ENCODE data around the gene OR11H12. TPM values are rescaled to one million over a fixed set of nuclear protein-coding genes. Genes with fewer than 3 reads are reported as not detected.
"Not testable (repeated sequence)": the region's sequence is repeated elsewhere in the genome, so short reads cannot be mapped to it uniquely, and the experiment has no call there.

Gene OR11H12
- polyA plus RNA-seq (2012; rRNA removed) = not detected in 2 replicates
- polyA plus RNA-seq (2012; cell fraction: cytosol; rRNA removed) = not detected in 2 replicates
- polyA plus RNA-seq (2012; cell fraction: nucleus; rRNA removed) = 0.18 and 0.30 TPM in 2 replicates

GRCh38 chr14:18600817-18601216 lies at the start of gene OR11H12:
Gene OR11H12 (plus strand): TSS chr14:18601117. CDS start chr14:18601117, 0 bp downstream.
- H3K4me3 ChIP-seq (ENCODE audit: low read depth in 2 of 2, low read length in 1 of 2); POLR2A ChIA-PET; H3F3A ChIP-seq (replicated peaks; ENCODE audit: insufficient read depth); H2AFZ ChIP-seq (ENCODE audit: low read depth); H3K4me2 ChIP-seq; H3K9ac ChIP-seq; H3K36me3 ChIP-seq (replicated peaks in 1 of 2; ENCODE audit: control insufficient read depth in 1 of 2, insufficient read depth in 2 of 2, low read length in 1 of 2); H3K79me2 ChIP-seq (ENCODE audit: insufficient read depth); DNase-seq; H3K27ac ChIP-seq (ENCODE audit: low read depth in 2 of 2, low read length in 1 of 2); H3K4me1 ChIP-seq (ENCODE audit: control insufficient read depth in 1 of 2, insufficient read depth in 2 of 2, low read depth in 1 of 2, low read length in 1 of 2); H3K9me2 ChIP-seq; H3K9me3 ChIP-seq; CTCF ChIA-PET; H4K20me1 ChIP-seq (ENCODE audit: insufficient read depth); H3K27me3 ChIP-seq (ENCODE audit: insufficient read depth): not testable (repeated sequence)
- WGBS (ENCODE audit: low lambda C conversion rate) = no CpG with 5 or more reads among the region's 3 CpGs

GRCh38 chr14:18582908-18583307 lies 18.0 kb upstream of the OR11H12 start:
- CTCF ChIA-PET; H3K27me3 ChIP-seq (ENCODE audit: insufficient read depth): not testable (repeated sequence)
- 30% methylated on average over 6 of the region's 31 CpGs for WGBS (ENCODE audit: low lambda C conversion rate)

GRCh38 chr14:18626610-18627213 lies 25.8 kb downstream of the OR11H12 start:
- CTCF ChIA-PET; H3K27me3 ChIP-seq (ENCODE audit: insufficient read depth); H3F3A ChIP-seq (replicated peaks; ENCODE audit: insufficient read depth); H3K36me3 ChIP-seq (replicated peaks in 1 of 2; ENCODE audit: control insufficient read depth in 1 of 2, insufficient read depth in 2 of 2, low read length in 1 of 2); H3K79me2 ChIP-seq (ENCODE audit: insufficient read depth); H3K27ac ChIP-seq (ENCODE audit: low read depth in 2 of 2, low read length in 1 of 2); H2AFZ ChIP-seq (ENCODE audit: low read depth); H3K9me2 ChIP-seq; DNase-seq; H3K4me3 ChIP-seq (ENCODE audit: low read depth in 2 of 2, low read length in 1 of 2); H4K20me1 ChIP-seq (ENCODE audit: insufficient read depth); H3K9me3 ChIP-seq; H3K4me1 ChIP-seq (ENCODE audit: control insufficient read depth in 1 of 2, insufficient read depth in 2 of 2, low read depth in 1 of 2, low read length in 1 of 2); H3K9ac ChIP-seq; POLR2A ChIA-PET; H3K4me2 ChIP-seq: not testable (repeated sequence)
- no CpG with 5 or more reads among the region's 32 CpGs for WGBS (ENCODE audit: low lambda C conversion rate)

More at GRCh38 chr14:18582908-18583307, 18.0 kb upstream of the OR11H12 start:
- H3K9ac ChIP-seq; DNase-seq; H3K79me2 ChIP-seq (ENCODE audit: insufficient read depth); POLR2A ChIA-PET; H3K36me3 ChIP-seq (replicated peaks in 1 of 2; ENCODE audit: control insufficient read depth in 1 of 2, insufficient read depth in 2 of 2, low read length in 1 of 2); H4K20me1 ChIP-seq (ENCODE audit: insufficient read depth); H3K9me2 ChIP-seq; H2AFZ ChIP-seq (ENCODE audit: low read depth); H3K9me3 ChIP-seq; H3F3A ChIP-seq (replicated peaks; ENCODE audit: insufficient read depth); H3K27ac ChIP-seq (ENCODE audit: low read depth in 2 of 2, low read length in 1 of 2); H3K4me3 ChIP-seq (ENCODE audit: low read depth in 2 of 2, low read length in 1 of 2); H3K4me2 ChIP-seq; H3K4me1 ChIP-seq (ENCODE audit: control insufficient read depth in 1 of 2, insufficient read depth in 2 of 2, low read depth in 1 of 2, low read length in 1 of 2): not testable (repeated sequence)

GRCh38 chr14:18636066-18636465 lies 35.1 kb downstream of the OR11H12 start:
- CTCF ChIA-PET; H3K27ac ChIP-seq (ENCODE audit: low read depth in 2 of 2, low read length in 1 of 2); H3F3A ChIP-seq (replicated peaks; ENCODE audit: insufficient read depth); H2AFZ ChIP-seq (ENCODE audit: low read depth); H3K4me1 ChIP-seq (ENCODE audit: control insufficient read depth in 1 of 2, insufficient read depth in 2 of 2, low read depth in 1 of 2, low read length in 1 of 2); H3K4me3 ChIP-seq (ENCODE audit: low read depth in 2 of 2, low read length in 1 of 2); H3K9me3 ChIP-seq; POLR2A ChIA-PET; DNase-seq; H4K20me1 ChIP-seq (ENCODE audit: insufficient read depth); H3K79me2 ChIP-seq (ENCODE audit: insufficient read depth); H3K4me2 ChIP-seq; H3K9ac ChIP-seq; H3K27me3 ChIP-seq (ENCODE audit: insufficient read depth); H3K9me2 ChIP-seq; H3K36me3 ChIP-seq (replicated peaks in 1 of 2; ENCODE audit: control insufficient read depth in 1 of 2, insufficient read depth in 2 of 2, low read length in 1 of 2): not testable (repeated sequence)
- WGBS (ENCODE audit: low lambda C conversion rate) = 0% methylated on average over 2 of the region's 11 CpGs

GRCh38 chr14:18638032-18638431 lies 37.1 kb downstream of the OR11H12 start:
- H3K4me1 ChIP-seq (ENCODE audit: control insufficient read depth in 1 of 2, insufficient read depth in 2 of 2, low read depth in 1 of 2, low read length in 1 of 2); H3K4me2 ChIP-seq; POLR2A ChIA-PET; H3K9me3 ChIP-seq; H3F3A ChIP-seq (replicated peaks; ENCODE audit: insufficient read depth); H3K36me3 ChIP-seq (replicated peaks in 1 of 2; ENCODE audit: control insufficient read depth in 1 of 2, insufficient read depth in 2 of 2, low read length in 1 of 2); H3K27me3 ChIP-seq (ENCODE audit: insufficient read depth); DNase-seq; H2AFZ ChIP-seq (ENCODE audit: low read depth); H3K9ac ChIP-seq; H3K9me2 ChIP-seq; CTCF ChIA-PET; H3K4me3 ChIP-seq (ENCODE audit: low read depth in 2 of 2, low read length in 1 of 2); H4K20me1 ChIP-seq (ENCODE audit: insufficient read depth); H3K79me2 ChIP-seq (ENCODE audit: insufficient read depth); H3K27ac ChIP-seq (ENCODE audit: low read depth in 2 of 2, low read length in 1 of 2): not testable (repeated sequence)

- H4K20me1 ChIP-seq (ENCODE audit: insufficient read depth); H3K4me2 ChIP-seq; H3K27ac ChIP-seq (ENCODE audit: low read depth in 2 of 2, low read length in 1 of 2); H3F3A ChIP-seq (replicated peaks; ENCODE audit: insufficient read depth); H3K9ac ChIP-seq; POLR2A ChIA-PET; DNase-seq; CTCF ChIA-PET; H3K9me2 ChIP-seq; H3K27me3 ChIP-seq (ENCODE audit: insufficient read depth); H3K4me1 ChIP-seq (ENCODE audit: control insufficient read depth in 1 of 2, insufficient read depth in 2 of 2, low read depth in 1 of 2, low read length in 1 of 2); H3K4me3 ChIP-seq (ENCODE audit: low read depth in 2 of 2, low read length in 1 of 2); H3K36me3 ChIP-seq (replicated peaks in 1 of 2; ENCODE audit: control insufficient read depth in 1 of 2, insufficient read depth in 2 of 2, low read length in 1 of 2); H3K79me2 ChIP-seq (ENCODE audit: insufficient read depth); H3K9me3 ChIP-seq; H2AFZ ChIP-seq (ENCODE audit: low read depth): not testable (repeated sequence)
- 0% methylated on average over 3 of the region's 4 CpGs for WGBS (ENCODE audit: low lambda C conversion rate)
Measured at GRCh38 chr14:18638785-18639184, 37.9 kb downstream of the OR11H12 start.

Measured in SK-N-SH (cell line).